Stimulated activated CD4-positive, alpha-beta T cell treated with anti-CD3 and anti-CD28 coated beads, Interleukin-4, amount 100 ng/mL, for 1 hour (primary cell): ENCODE measurements around the gene DNMBP.
"Not testable (repeated sequence)": the region's sequence is repeated elsewhere in the genome, so short reads cannot be mapped to it uniquely, and the experiment has no call there.

Source experiments
- DNase-seq: peaks from one replicate; pipeline ENCODE4 v3.0.0-alpha.2; 2020

Gene DNMBP

DNA sequence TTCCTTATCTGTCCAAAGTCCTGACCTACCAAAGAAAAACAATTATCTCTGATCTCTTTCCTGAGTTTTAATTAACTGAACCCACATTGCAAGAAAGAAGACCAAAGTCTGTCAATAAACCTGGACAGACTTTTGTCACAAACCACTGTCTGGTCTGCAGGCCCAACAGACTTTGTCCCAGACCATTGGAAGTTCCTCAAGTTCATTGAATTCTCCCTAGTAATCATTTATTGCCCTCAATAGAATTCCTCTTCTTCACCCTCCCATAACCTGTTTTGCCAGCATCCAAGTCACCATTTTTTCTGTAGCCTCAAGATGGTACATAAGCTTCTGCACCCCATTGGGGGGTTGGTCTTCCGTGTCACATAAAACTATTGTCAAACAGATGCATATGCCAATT is 3.9 kb upstream of the DNMBP start:
- no peak for DNase-seq

- DNase-seq: not testable (repeated sequence)
These were observed 2.2 kb upstream of the DNMBP start for GRCh38 chr10:100011906-100012305.

GRCh38 chr10:100009283-100009792 is 409 bp downstream of the DNMBP start:
- DNase-seq: no peak

DNA sequence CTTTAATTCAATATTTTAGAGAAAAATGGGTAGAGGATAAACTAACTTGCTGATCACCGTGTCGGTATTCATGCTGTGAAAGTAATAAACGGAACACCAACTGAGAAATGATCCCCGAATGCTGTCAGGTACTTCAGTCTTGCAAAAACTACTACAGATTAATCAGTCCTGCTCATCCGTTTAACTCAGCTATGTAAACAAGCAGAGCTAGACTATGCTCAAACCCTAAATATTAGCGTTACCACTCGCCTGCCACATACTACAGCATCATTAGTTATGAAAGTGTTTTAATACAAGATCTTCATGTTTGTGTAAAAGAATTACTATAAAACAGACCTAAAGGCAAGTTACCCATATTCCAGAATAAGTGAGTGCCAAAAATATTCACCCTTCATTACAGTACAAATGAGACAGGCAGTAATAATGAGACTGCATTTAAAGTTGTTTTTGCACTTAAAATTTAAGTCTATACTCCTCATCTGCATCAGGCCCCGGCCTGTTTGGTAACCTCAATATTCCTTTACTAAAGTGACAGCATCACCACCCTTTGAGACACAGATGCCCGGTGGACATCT is 952 bp downstream of the DNMBP start:
- DNase-seq: no peak

GRCh38 chr10:100008142-100008522 is 1.6 kb downstream of the DNMBP start:
- no peak for DNase-seq

DNA sequence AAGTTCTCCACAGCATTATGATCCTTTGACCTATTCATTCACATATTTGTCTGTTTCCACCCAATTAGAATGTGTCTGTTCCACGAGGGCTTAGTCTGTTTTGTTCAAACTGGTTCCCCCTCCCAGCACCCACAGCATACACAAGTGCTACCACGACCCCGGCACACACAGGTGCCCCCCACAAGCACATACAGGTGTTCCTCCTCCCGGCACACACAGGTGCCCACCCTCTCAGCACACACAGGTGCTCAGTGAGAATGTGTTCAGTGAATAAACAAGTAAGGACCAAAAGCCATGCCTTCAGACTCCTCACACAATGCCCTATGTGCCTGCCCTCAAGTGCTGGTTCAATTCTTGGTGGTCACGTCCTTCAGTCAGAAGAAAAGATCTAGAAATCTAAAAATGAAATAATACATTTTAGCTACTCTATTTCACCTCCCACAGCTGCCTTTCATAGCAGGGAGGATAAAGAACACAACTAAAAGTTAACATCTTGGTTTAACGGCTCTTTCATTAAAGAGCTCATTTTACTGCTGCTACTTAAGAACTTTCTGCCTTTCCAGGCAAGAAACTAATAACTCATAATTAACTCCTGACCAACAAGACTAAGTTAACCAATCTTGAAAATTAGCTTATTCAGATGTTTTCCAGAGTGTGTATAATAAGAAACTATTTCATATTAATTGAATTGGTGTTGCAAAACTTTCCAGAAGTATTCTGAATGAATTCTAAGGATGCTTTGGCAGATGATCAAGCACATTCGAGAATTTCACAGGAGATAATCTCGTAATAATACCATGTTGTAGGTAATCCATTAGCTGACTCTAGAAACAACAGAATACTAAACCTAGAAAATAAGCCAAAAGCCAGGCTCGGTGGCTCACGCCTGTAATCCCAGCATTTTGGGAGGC is 2.3 kb downstream of the DNMBP start:
- no peak for DNase-seq

GRCh38 chr10:100006243-100006886 is 3.4 kb downstream of the DNMBP start:
- DNase-seq: no peak

GRCh38 chr10:100004805-100005510 is 4.8 kb downstream of the DNMBP start:
- DNase-seq: no peak

GRCh38 chr10:100000109-100000644 is 9.6 kb downstream of the DNMBP start:
- no peak for DNase-seq

DNA sequence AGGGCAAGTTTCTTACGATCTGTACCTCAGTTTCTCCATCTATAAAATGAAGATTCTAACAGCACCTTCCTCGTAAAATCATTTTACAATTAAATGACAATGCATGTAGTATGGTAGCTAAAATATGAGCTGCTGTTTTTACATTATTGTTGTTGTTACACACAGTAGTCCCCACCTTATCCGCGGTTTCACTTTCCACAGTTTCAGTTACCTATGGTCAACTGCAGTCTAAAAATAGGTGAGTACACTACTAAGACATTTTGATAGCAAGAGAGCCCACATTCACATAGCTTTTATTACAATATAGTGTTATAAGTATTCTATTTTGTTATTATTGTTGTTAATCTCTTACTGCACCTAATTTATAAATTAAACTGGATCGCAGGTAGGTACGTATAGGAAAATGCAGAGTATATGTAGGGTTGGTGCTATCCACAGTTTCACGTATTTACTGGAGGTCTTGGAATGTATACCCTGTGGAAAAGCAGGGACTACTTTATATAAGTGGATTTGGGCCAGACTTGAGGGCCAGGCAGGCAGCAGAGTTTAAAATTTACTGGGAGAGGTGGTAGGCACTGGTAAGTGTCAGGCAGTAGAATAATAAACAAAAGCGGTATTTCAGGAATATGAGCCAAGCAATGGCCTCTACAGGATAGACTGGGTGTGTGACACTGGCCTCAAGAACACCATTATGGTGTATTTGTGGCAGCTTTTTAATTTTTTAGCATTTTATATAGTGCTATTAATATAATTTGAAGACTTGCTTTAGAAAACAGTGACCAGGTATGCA is 10.2 kb downstream of the DNMBP start:
- DNase-seq: no peak

GRCh38 chr10:99998889-99999288 is 10.9 kb downstream of the DNMBP start:
- DNase-seq: no peak

GRCh38 chr10:99996671-99997648 is 12.8 kb downstream of the DNMBP start:
- no peak for DNase-seq

DNA sequence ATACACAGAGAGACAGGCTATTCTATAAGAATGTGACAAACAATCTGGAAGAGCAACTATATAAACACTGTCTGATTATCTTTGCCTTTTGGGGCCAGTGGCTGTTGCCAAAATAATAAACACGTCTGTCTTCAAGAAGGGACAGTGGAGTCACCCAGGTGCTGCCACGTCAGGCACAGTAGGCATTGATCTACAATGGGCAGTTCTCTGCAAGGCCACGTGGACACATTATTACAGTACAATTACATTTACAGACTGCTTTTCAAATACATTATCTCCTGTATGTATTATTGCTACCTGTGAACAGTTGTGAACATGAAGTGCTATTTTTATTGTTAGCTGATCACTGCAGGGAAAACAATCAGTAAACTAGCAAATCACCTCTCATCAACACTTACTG is 14.0 kb downstream of the DNMBP start:
- no peak for DNase-seq

DNA sequence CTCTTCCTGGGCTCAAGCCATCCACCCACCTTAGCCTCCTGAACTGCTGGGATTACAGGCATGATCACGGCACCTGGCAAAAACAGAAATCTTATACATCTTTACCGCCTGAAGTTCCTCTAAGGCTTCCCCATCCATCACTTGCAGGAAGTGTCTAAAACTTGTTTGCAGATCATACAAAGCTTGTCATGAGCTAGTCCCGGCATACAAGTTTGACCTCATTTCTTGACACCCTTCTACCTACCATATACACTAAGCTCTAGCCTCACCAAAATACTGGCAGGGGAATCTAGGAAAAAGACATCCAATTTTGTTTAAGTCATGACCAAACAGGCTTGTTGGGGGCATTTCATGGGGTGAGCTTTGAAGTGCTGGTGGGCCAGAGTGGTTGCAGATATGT is 14.5 kb downstream of the DNMBP start:
- DNase-seq: no peak

GRCh38 chr10:99994801-99995200 is 14.9 kb downstream of the DNMBP start:
- no peak for DNase-seq

GRCh38 chr10:99993701-99994689 is 15.8 kb downstream of the DNMBP start:
- DNase-seq: peak; percentile 29

GRCh38 chr10:99985637-99986036 is 24.1 kb downstream of the DNMBP start:
- not testable (repeated sequence) for DNase-seq

- DNase-seq: no peak
These were observed 25.3 kb downstream of the DNMBP start for GRCh38 chr10:99984211-99985034.
